GM10266 (cell line): ENCODE results near the gene PNLIPRP1.

Experiments
- DNase-seq: peaks from one replicate; pipeline ENCODE4 v3.0.0; 2012; ENCODE audit errors: extremely low spot score
- TF ChIP-seq, protein P1 (sequence below): IDR thresholded peaks from 2 replicates; pipeline ENCODE4 v1.5.1; 2012; ENCODE audit warnings: mild to moderate bottlenecking, low read depth; ENCODE audit not compliant: control insufficient read depth, insufficient read depth; ENCODE audit errors: missing control alignments

The PNLIPRP1 gene

DNA sequence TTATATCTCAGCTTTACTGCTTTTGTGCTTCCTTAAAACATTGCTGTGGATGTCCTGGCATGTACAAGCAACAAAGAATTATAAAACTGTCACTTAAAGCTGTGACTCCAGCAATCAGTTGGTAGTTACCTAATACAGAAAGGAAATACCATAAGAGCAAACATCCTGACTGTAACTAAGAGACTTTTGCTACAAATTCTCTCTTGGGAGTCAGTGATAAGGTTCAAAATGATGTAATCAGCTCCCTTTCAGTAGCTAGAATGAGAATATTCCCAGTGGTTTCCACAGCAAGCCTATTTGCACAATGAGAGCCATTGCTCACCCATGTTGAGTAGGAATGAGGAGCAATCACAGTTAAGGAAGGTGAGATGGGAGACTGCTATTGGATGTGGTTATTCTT lies 7.6 kb downstream of the PNLIPRP1 start:
- TF ChIP-seq, protein P1, sequence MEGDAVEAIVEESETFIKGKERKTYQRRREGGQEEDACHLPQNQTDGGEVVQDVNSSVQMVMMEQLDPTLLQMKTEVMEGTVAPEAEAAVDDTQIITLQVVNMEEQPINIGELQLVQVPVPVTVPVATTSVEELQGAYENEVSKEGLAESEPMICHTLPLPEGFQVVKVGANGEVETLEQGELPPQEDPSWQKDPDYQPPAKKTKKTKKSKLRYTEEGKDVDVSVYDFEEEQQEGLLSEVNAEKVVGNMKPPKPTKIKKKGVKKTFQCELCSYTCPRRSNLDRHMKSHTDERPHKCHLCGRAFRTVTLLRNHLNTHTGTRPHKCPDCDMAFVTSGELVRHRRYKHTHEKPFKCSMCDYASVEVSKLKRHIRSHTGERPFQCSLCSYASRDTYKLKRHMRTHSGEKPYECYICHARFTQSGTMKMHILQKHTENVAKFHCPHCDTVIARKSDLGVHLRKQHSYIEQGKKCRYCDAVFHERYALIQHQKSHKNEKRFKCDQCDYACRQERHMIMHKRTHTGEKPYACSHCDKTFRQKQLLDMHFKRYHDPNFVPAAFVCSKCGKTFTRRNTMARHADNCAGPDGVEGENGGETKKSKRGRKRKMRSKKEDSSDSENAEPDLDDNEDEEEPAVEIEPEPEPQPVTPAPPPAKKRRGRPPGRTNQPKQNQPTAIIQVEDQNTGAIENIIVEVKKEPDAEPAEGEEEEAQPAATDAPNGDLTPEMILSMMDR: no peak
- DNase-seq: no peak

DNA sequence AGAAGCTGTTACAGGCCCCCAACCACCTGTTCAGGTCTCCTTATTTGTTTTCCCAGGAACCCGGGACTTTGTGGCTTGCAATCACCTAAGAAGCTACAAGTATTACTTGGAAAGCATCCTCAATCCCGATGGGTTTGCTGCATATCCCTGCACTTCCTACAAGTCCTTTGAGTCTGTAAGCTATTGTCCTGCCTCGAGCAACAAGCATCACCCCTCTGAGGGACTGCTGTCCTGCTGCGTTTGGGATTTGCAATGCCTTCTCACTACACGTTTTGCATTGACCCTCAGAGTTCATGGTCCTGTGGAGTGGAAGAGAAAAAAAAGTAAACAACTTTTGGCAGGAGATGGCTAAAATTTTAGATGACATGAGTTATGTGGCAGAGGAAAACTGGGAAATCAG lies 9.2 kb downstream of the PNLIPRP1 start:
- TF ChIP-seq, protein P1: no peak
- no peak for DNase-seq

DNA sequence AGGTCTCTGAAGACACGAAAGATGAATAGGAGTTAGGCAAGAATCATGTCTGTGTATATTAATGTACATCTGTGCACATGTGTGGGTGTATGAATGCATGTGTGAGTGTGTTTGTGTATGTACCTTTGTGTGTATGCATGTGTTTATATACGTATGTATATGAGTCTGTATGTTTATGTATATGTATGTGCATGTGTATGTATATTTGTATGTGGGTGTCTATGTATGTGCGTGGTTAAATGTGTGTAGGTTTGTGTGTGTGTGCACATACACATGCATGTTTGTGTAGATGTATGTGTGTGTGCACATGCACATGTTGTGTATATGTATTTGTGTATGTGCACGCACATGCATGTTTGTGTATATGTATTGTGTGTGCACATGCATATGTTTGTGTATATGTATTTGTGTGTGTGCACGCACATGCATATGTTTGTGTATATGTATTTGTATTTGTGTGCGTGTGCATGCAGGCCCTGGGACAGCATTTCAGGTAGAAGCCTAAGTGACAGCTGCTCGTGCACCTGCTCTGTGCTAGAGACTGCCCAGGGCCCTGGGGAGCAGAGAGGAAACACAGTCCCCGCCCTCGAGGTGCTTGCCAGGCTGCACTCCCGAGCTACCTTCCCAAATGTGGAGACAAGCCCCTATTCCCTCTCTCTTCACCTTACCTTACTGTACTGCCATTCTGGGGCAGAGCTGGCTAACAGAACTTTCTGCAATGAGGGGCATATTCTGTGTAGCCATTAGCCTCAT lies 12.1 kb downstream of the PNLIPRP1 start:
- TF ChIP-seq, protein P1: no peak
- DNase-seq: no peak

DNA sequence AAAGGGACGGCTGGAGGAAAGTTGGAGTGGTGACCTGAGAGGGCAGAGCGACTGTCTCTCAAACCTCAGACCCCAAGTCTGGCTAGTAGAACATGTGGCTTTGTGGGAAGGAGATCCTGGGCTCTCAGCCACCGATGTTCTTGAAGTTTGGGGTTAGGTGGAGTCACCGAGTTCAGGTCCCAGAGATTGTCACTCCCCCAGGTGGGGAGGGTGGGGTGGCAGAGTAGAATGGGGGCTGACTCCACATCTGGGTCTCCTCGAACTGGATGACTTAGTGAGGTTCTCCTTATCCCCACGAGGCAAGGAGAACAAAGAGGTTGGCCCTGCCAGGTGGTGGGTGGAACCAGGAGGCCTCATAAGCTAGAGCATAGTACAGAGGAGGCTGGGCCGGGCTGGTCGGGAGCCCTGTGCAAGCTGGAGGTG lies 15.3 kb downstream of the PNLIPRP1 start:
- TF ChIP-seq, protein P1: no peak

DNA sequence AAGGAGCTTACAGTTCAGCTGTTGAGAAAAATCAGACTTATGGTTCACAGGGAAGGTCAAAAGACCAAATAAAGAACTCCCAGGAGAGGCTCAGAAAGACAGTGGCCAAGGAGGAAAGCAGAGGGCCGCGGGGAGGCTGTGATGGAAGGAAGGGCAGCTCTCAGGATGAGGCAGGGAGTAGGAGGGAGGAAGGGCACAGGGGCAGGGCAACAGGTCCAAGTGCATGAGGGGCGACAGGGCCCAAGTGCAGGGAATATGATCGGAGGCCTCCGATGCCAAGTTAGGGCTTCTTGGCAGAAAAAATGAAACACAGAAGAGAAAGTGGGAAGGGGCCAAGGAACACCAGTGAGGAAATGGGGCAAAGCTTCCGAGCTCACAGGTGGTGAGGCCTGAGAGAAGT lies 16.6 kb downstream of the PNLIPRP1 start:
- no peak for DNase-seq
- TF ChIP-seq, protein P1: no peak

More for the DNA sequence above, 15.3 kb downstream of the PNLIPRP1 start:
- no peak for DNase-seq

DNA sequence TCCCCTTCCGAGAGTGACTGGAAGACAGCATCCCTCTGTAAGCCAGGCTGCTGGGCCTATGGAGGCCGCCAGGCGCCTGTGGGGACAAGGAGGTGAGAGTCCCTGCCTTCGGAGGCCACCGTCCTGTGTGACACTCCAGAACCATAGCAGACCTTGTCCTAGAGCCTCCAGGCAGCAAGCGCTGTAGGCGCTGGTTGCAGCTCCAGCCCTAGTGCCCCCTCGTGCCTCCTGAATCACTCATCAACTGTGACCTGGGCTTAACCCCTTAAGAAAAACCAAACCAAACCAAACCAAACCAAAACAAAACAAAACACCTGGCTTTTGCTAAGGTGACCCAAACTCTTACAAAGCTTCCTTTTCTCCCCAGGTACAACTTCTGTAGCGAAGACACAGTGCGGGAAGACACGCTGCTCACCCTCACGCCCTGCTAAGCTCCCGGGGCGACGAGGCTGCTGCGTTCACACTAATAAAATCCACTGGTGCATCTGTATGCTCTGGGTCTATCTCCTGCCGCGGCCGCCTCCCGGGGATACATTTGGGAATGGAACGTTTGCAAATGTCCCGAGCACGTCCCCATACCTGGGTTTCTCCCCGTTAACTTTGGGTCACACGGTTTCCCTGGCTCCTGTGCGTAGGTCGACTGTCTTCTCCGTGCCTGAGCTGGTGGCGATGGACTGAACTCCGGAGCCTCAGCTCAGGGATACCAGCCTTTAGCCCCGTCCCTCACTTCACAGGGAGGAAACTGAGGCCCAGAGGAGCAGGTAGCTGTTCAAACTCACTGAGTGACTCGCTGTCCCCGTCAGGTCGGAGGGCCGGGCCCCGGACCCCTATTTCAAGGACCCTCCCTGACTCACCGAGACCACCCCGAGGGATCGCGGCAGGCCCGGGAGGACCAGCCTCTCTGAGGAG lies 18.2 kb downstream of the PNLIPRP1 start:
- TF ChIP-seq, protein P1: no peak

DNA sequence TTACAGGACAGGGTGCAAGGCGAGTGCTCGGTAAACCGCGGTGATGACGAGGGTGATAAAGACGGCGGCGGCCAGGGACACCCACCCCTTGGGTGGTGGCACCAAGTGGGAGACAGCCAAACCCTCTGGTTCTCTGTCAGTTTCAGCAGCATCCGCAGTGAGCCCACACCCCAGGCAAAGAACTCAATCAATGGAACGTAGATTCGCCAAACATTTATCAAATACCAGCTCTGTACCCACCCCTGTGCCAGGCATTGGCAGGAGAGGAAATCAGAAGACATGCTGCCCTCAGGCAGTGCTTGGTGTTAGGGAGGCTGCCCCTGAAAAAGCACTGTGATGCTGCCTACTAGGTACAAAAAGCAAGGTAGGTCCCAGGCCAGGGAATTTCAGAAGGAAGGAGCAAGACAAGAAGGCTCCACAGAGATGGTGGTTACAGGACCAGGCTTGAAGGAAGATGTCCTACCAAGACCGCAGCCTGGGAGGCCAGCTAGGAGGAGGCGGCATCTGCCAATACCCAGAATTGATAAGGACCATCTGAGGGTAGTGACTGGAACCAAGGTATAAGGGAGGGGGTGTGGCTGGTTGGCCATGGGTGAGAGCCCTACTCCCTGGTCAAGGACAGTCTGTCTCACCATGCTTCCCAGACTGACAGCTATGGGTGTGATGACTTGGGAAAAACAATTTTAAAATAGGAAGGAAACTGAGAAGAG lies 19.8 kb downstream of the PNLIPRP1 start:
- TF ChIP-seq, protein P1: no peak
- DNase-seq: no peak

More for the DNA sequence above, 18.2 kb downstream of the PNLIPRP1 start:
- no peak for DNase-seq
